DOHH2 (cell line): ENCODE results near the gene TMEM82.
A peak's percentile ranks its signal among the peaks of the same experiment; 100 is the strongest.

ENCODE experiments used
- H3F3A ChIP-seq: fragments of 200-600 bp; sonication (generic), shearing (Covaris generic); 2 replicates; pipeline ENCODE4 v1.6.0; 2016; ENCODE audit warnings: antibody characterized with exemption, mild to moderate bottlenecking; ENCODE audit not compliant: control insufficient read depth, insufficient read depth
- H3K27ac ChIP-seq: fragments of 200-600 bp; sonication (generic); 2 replicates; pipeline ENCODE4 v1.5.1; 2014; ENCODE audit warnings: low read depth, mild to moderate bottlenecking, low read length, moderate library complexity
- H3K27me3 ChIP-seq: fragments of 200-600 bp; sonication (generic); 2 replicates; pipeline ENCODE4 v1.6.1; 2014; ENCODE audit warnings: mild to moderate bottlenecking, low read length, mixed read lengths; ENCODE audit not compliant: control insufficient read depth
- H3K36me3 ChIP-seq: fragments of 200-600 bp; sonication (generic); 2 replicates; pipeline ENCODE4 v1.6.1; 2014; ENCODE audit warnings: mild to moderate bottlenecking, low read length, moderate library complexity, mixed read lengths; ENCODE audit not compliant: control insufficient read depth
- H3K4me1 ChIP-seq: fragments of 200-600 bp; sonication (generic); 2 replicates; pipeline ENCODE4 v1.6.1; 2014; ENCODE audit warnings: mild to moderate bottlenecking, low read length, mixed read lengths; ENCODE audit not compliant: control insufficient read depth
- H3K4me2 ChIP-seq: fragments of 200-600 bp; sonication (generic); 2 replicates; pipeline ENCODE4 v1.6.0; 2014; ENCODE audit warnings: mild to moderate bottlenecking, low read length, moderate library complexity
- H3K4me3 ChIP-seq: fragments of 200-600 bp; sonication (generic); 2 replicates; pipeline ENCODE4 v1.5.1; 2014; ENCODE audit warnings: mild to moderate bottlenecking, low read length, mixed read lengths
- H3K79me2 ChIP-seq: fragments of 200-600 bp; sonication (generic); 2 replicates; pipeline ENCODE4 v1.6.1; 2014; ENCODE audit warnings: mild to moderate bottlenecking, low read length, mixed read lengths; ENCODE audit not compliant: control insufficient read depth
- H3K9me2 ChIP-seq: fragments of 200-600 bp; sonication (generic); replicated peaks from 2 replicates; pipeline ENCODE4 v1.6.1; 2014; ENCODE audit warnings: mild to moderate bottlenecking, low read length, mixed read lengths; ENCODE audit not compliant: control insufficient read depth
- H3K9me3 ChIP-seq: fragments of 200-600 bp; sonication (generic); 2 replicates; pipeline ENCODE4 v1.6.1; 2014; ENCODE audit warnings: antibody characterized with exemption, low read length, mixed read lengths; ENCODE audit not compliant: control insufficient read depth, insufficient read depth
- H4K20me1 ChIP-seq: fragments of 200-600 bp; sonication (generic); 2 replicates; pipeline ENCODE4 v1.6.0; 2014; ENCODE audit warnings: low read depth, mild to moderate bottlenecking, antibody characterized with exemption, low read length, moderate library complexity; ENCODE audit not compliant: control insufficient read depth, insufficient read depth
- EZH2phosphoT487 ChIP-seq: fragments of 200-600 bp; sonication (generic); IDR thresholded peaks from 2 replicates; pipeline ENCODE4 v1.6.1; 2017; ENCODE audit warnings: borderline replicate concordance, mild to moderate bottlenecking, antibody characterized with exemption, low read length, moderate library complexity, mixed read lengths
- TF ChIP-seq, protein P1 (sequence below): fragments of 200-600 bp; sonication (generic); IDR thresholded peaks from one replicate; pipeline ENCODE4 v1.5.1; 2014; ENCODE audit warnings: antibody characterized with exemption, mild to moderate bottlenecking, low read depth, low read length; ENCODE audit not compliant: poor library complexity, severe bottlenecking

The TMEM82 gene

DNA sequence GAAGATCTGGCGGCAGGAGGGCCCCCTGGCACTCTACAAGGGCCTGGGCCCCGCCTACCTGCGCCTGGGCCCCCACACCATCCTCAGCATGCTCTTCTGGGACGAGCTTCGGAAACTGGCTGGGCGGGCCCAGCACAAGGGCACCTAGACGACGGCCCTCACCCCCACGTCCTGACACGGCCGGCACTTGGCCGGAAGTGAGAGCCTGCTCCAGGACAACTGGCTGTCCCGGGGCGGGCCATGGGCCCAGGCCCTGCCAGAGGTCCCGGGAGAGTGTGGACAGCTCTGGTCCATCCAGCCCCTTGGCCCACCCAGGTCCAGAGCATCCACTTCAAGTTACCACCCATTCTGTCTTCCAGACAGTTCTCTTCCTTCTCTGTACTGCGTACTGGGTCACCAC lies 3.0 kb upstream of the TMEM82 start:
- Histone ChIP-seq H3K27ac (no peak overlapping the region), H3K36me3 (peaks cover under 1% of the 10 kb centered on the region; the same call in 1 of the 2 replicates), H3F3A (no peaks in the 10 kb centered on the region), H3K27me3 (no peaks in the 10 kb centered on the region), H3K4me2 (no peak overlapping the region), H3K4me3 (no peak overlapping the region), H4K20me1 (no peaks in the 10 kb centered on the region), H3K4me1 (no peaks in the 10 kb centered on the region), H3K79me2 (no peaks in the 10 kb centered on the region), H3K9me2 (no peaks in the 10 kb centered on the region), H3K9me3 (no peaks in the 10 kb centered on the region)
- TF ChIP-seq, protein P1, sequence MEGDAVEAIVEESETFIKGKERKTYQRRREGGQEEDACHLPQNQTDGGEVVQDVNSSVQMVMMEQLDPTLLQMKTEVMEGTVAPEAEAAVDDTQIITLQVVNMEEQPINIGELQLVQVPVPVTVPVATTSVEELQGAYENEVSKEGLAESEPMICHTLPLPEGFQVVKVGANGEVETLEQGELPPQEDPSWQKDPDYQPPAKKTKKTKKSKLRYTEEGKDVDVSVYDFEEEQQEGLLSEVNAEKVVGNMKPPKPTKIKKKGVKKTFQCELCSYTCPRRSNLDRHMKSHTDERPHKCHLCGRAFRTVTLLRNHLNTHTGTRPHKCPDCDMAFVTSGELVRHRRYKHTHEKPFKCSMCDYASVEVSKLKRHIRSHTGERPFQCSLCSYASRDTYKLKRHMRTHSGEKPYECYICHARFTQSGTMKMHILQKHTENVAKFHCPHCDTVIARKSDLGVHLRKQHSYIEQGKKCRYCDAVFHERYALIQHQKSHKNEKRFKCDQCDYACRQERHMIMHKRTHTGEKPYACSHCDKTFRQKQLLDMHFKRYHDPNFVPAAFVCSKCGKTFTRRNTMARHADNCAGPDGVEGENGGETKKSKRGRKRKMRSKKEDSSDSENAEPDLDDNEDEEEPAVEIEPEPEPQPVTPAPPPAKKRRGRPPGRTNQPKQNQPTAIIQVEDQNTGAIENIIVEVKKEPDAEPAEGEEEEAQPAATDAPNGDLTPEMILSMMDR, result no peak
- no peak for TF ChIP-seq EZH2phosphoT487

DNA sequence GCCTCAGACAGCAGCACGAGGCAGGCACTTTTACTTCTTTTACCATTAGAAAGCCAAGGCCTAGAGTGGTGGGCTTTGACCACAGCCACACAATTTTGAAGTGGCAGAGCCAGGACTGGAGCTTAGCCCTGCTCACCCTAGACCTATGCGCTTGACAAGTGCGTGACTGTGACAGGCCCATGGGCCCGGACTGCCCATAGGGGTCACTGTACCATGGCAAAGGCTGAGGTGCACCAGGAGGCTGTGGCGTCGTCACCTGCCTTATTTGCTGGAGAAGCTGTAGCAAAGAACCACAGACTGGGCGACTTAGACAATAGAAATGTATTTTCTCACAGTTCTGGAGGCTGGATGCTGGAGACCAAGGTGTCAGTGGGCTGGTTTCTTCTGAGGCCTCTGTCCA lies 2.6 kb upstream of the TMEM82 start:
- no peaks in the 10 kb centered on the region for H3K79me2 ChIP-seq
- H3F3A ChIP-seq, result no peaks in the 10 kb centered on the region
- H4K20me1 ChIP-seq, result no peaks in the 10 kb centered on the region
- H3K4me2 ChIP-seq, result no peak overlapping the region
- H3K9me3 ChIP-seq, result no peaks in the 10 kb centered on the region
- H3K9me2 ChIP-seq, result no peaks in the 10 kb centered on the region
- H3K27me3 ChIP-seq, result no peaks in the 10 kb centered on the region
- H3K4me1 ChIP-seq, result no peaks in the 10 kb centered on the region
- no peaks in the 10 kb centered on the region for H3K36me3 ChIP-seq
- H3K27ac ChIP-seq, result no peak overlapping the region
- H3K4me3 ChIP-seq, result no peak overlapping the region
- TF ChIP-seq, protein P1, result peak; percentile 27
- TF ChIP-seq EZH2phosphoT487, result no peak

DNA sequence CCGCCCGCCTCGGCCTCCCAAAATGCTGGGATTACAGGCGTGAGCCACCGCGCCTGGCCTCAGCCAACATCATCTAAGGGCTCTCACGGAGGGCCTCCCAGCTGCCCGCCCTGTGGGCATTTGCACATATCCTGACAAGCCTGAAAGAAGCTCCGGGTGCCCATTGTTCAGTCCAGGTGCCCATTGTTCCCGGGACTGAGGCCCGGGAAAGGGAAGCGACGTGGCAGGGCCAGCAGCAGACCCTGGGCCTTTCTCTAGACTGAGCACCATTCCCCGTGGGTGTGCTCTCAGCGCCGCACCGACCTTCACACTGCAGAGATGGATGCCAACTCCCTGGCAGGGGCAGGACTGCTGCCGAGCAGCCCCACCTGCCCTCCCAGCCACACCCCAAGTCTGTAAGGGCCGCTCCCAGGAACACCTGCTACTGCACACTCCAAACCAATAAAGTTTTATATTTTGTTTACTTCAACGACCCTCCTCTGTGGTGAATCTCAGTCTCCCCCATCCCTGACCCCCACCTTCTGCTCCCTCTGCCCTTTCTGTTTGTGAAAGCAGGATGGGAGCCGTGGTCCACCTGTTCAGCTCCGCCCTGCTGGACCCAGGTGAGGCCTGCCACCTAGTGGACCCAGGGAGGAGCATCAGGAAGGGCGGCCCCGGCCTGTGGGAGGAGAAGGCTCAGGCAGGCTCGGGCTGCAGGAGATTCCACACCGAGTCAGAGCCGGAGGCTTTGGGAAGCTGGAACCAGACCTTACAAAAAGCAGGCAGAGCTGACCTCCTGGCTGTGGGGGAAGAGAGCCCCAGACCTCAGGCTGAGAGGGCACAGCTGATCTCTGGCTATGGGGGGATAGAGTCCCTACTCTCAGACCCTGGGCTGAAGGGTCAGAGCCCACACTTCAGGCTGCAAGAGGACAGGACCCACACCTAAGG lies 1.1 kb upstream of the TMEM82 start:
- Histone ChIP-seq H3K27ac (no peak overlapping the region), H3K36me3 (no peaks in the 10 kb centered on the region), H4K20me1 (no peaks in the 10 kb centered on the region), H3K4me2 (no peak overlapping the region), H3K4me3 (no peak overlapping the region), H3K9me3 (no peaks in the 10 kb centered on the region), H3K79me2 (no peaks in the 10 kb centered on the region), H3K9me2 (no peaks in the 10 kb centered on the region), H3K4me1 (no peaks in the 10 kb centered on the region), H3F3A (no peaks in the 10 kb centered on the region), H3K27me3 (no peaks in the 10 kb centered on the region)
- no peak for TF ChIP-seq EZH2phosphoT487
- TF ChIP-seq, protein P1, result peak; percentile 86
